K562 (cell line): ENCODE measurements around the gene DLGAP1. TPM values are rescaled to one million over a fixed set of nuclear protein-coding genes. Genes with fewer than 3 reads are reported as not detected.
A peak's percentile ranks its signal among the peaks of the same experiment; 100 is the strongest.
"Not testable (repeated sequence)": the region's sequence is repeated elsewhere in the genome, so short reads cannot be mapped to it uniquely, and the experiment has no call there.

Source experiments
- ATAC-seq: fragments of 200-7000 bp; cut with Tn5 transposase; 3 replicates; pipeline ENCODE4 v1.9.1; 2020; ENCODE audit warnings: moderate library complexity
- BruUV-seq: library from RNA; stranded (reverse); fragments of 400-500 nt; replicated peaks from 2 replicates; lab custom pipeline; 2021; lab: Mats Ljungman, UMichigan
- CTCF ChIA-PET: fragments of 300-600 bp; formaldehyde crosslinking; extraction: SDS; loops from one replicate; lab custom pipeline; 2021; ENCODE audit warnings: low intra/inter-chr PET ratio; lab: Yijun Ruan, JAX
- POLR2A ChIA-PET: fragments of 300-600, 350-650 bp; sonication (Branson Sonifier 250); formaldehyde crosslinking; extraction: SDS; loops from one replicate; lab custom pipeline; 2021; ENCODE audit warnings: antibody characterized with exemption, inconsistent platforms; lab: Yijun Ruan, JAX
- DNase-seq, 4 experiments: peaks; one replicate each; pipeline versions ENCODE4 v3.0.0 to v3.0.0-alpha.2; 2011 to 2018; ENCODE audit warnings: low spot score in 3 of 4, mixed read lengths in 3 of 4; ENCODE audit errors: extremely low read depth in 1 of 4
- FAIRE-seq: peaks from 2 replicates; lab custom pipeline; 2011; peaks lifted over from hg19 to GRCh38; lab: Jason Lieb, UNC
- H2AFZ ChIP-seq: 2 replicates; pipeline ENCODE4 v1.6.0; 2011; ENCODE audit warnings: low read depth, low read length, control low read depth, inconsistent platforms
- H3K27ac ChIP-seq: fragments of 200-600 bp; 3 replicates; pipeline ENCODE4 v1.8.0; 2011; ENCODE audit warnings: low read depth, mild to moderate bottlenecking, control low read depth, inconsistent platforms, low read length, moderate library complexity, mixed read lengths; ENCODE audit errors: extremely low read depth
- H3K27me3 ChIP-seq, 2 experiments: fragments of 300-600 bp in 1 of 2; 2 replicates in 1 of 2; 3 replicates in 1 of 2; pipeline versions ENCODE4 v1.6.0 to v1.8.0; 2011; ENCODE audit warnings: inconsistent platforms in 2 of 2, low read length in 2 of 2, mild to moderate bottlenecking in 1 of 2, mixed read lengths in 1 of 2, moderate library complexity in 1 of 2; ENCODE audit not compliant: control insufficient read depth in 2 of 2, insufficient read depth in 2 of 2
- H3K36me3 ChIP-seq: fragments of 300-600 bp; 3 replicates; pipeline ENCODE4 v1.8.0; 2011; ENCODE audit warnings: mild to moderate bottlenecking, low read length, inconsistent platforms; ENCODE audit not compliant: control insufficient read depth, insufficient read depth
- H3K4me1 ChIP-seq, 2 experiments: fragments of 200-600 bp in 1 of 2; replicated peaks in 1 of 2; 2 replicates in 1 of 2; 3 replicates in 1 of 2; pipeline versions ENCODE4 v1.5.1 to v1.8.0; 2011; ENCODE audit warnings: inconsistent platforms in 2 of 2, low read length in 2 of 2, mild to moderate bottlenecking in 1 of 2, mixed read lengths in 1 of 2, moderate library complexity in 1 of 2; ENCODE audit not compliant: control insufficient read depth in 2 of 2, insufficient read depth in 2 of 2
- H3K4me2 ChIP-seq: 2 replicates; pipeline ENCODE4 v1.6.1; 2011; ENCODE audit warnings: low read length, control low read depth, inconsistent platforms, mixed read lengths; ENCODE audit not compliant: insufficient read depth
- H3K4me3 ChIP-seq: fragments of 200-600 bp; sonication (generic), shearing (Covaris generic); 2 replicates; pipeline ENCODE4 v1.5.1; 2016; ENCODE audit warnings: control low read depth, inconsistent platforms
- H3K79me2 ChIP-seq: fragments of 200-600 bp; 3 replicates; pipeline ENCODE4 v1.8.0; 2011; ENCODE audit warnings: low read length, inconsistent platforms; ENCODE audit not compliant: control insufficient read depth, insufficient read depth
- H3K9ac ChIP-seq, 2 experiments: 2 replicates each; pipeline versions ENCODE4 v1.6.0 to v1.6.1; 2011; ENCODE audit warnings: low read depth in 2 of 2, low read length in 2 of 2, control low read depth in 1 of 2, inconsistent platforms in 1 of 2, mild to moderate bottlenecking in 1 of 2, mixed read lengths in 1 of 2; ENCODE audit not compliant: insufficient read depth in 1 of 2
- H3K9me1 ChIP-seq: one replicate; pipeline ENCODE4 v1.6.0; 2011; ENCODE audit warnings: inconsistent platforms, mild to moderate bottlenecking, low read length, moderate library complexity; ENCODE audit not compliant: control insufficient read depth, insufficient read depth
- H3K9me3 ChIP-seq: replicated peaks from 2 replicates; pipeline ENCODE4 v1.5.1; 2011; ENCODE audit warnings: low read depth, low read length, inconsistent platforms; ENCODE audit not compliant: control insufficient read depth, insufficient read depth
- H4K20me1 ChIP-seq: replicated peaks from 2 replicates; pipeline ENCODE4 v1.6.1; 2011; ENCODE audit warnings: low read length, inconsistent platforms, mixed read lengths; ENCODE audit not compliant: control insufficient read depth, insufficient read depth
- CREB3 ChIP-seq: fragments of 450-650 bp; conservative IDR thresholded peaks from 2 replicates; pipeline ENCODE4 v1.6.1; 2016; ENCODE audit warnings: missing genetic modification characterization, low read depth, mild to moderate bottlenecking, missing compliant biosample characterization, moderate library complexity
- CTBP1 ChIP-seq: fragments of 450-650 bp; IDR thresholded peaks from 2 replicates; pipeline ENCODE4 v1.6.1; 2016; ENCODE audit warnings: borderline replicate concordance
- ESRRA ChIP-seq: fragments of 450-650 bp; IDR thresholded peaks from 2 replicates; pipeline ENCODE4 v1.6.1; 2014; ENCODE audit warnings: low read depth, mild to moderate bottlenecking, moderate library complexity, borderline replicate concordance
- FOXA3 ChIP-seq, 2 experiments: fragments of 450-650 bp in 1 of 2; sonication (generic) in 1 of 2; formaldehyde crosslinking; IDR thresholded peaks in 1 of 2; conservative IDR thresholded peaks in 1 of 2; 2 replicates each; pipeline versions ENCODE4 v1.4.0 to v1.8.0; 2020 to 2022; ENCODE audit warnings: mild to moderate bottlenecking in 2 of 2, missing genetic modification reagents in 1 of 2
- FOXK1 ChIP-seq: sonication (generic); formaldehyde crosslinking; IDR thresholded peaks from 2 replicates; pipeline ENCODE4 v1.8.0; 2022; ENCODE audit warnings: missing genetic modification reagents, mild to moderate bottlenecking, borderline replicate concordance
- KDM5B ChIP-seq: fragments of 200-600 bp; sonication (generic); IDR thresholded peaks from 2 replicates; pipeline ENCODE4 v1.6.1; 2012; ENCODE audit warnings: low read depth, mild to moderate bottlenecking, moderate library complexity, low read length, control low read depth, inconsistent platforms; ENCODE audit not compliant: insufficient replicate concordance
- L3MBTL2 ChIP-seq: fragments of 450-650 bp; IDR thresholded peaks from 2 replicates; pipeline ENCODE4 v1.6.1; 2016; ENCODE audit warnings: mild to moderate bottlenecking, moderate library complexity
- MNT ChIP-seq, 2 experiments: fragments of 450-650 bp; conservative IDR thresholded peaks; 2 replicates each; pipeline ENCODE4 v1.6.1; 2017; ENCODE audit warnings: mild to moderate bottlenecking in 2 of 2, moderate library complexity in 2 of 2
- MTA3 ChIP-seq: fragments of 450-650 bp; formaldehyde crosslinking; IDR thresholded peaks from 2 replicates; pipeline ENCODE4 v1.6.1; 2017; ENCODE audit warnings: mild to moderate bottlenecking, borderline replicate concordance
- PHF8 ChIP-seq: fragments of 200-600 bp; sonication (generic); IDR thresholded peaks from 2 replicates; pipeline ENCODE4 v1.6.1; 2012; ENCODE audit warnings: mixed run types, mild to moderate bottlenecking, inconsistent platforms, low read length, moderate library complexity, borderline replicate concordance
- SPI1 ChIP-seq: IDR thresholded peaks from 2 replicates; pipeline ENCODE4 v1.6.1; 2011; ENCODE audit warnings: low read depth, low read length, control low read depth, borderline replicate concordance
- ZBTB9 ChIP-seq: fragments of 450-650 bp; formaldehyde crosslinking; IDR thresholded peaks from 2 replicates; pipeline ENCODE4 v1.4.0; 2020; ENCODE audit warnings: mild to moderate bottlenecking, moderate library complexity
- ZNF121 ChIP-seq: sonication (generic); formaldehyde crosslinking; conservative IDR thresholded peaks from 2 replicates; pipeline ENCODE4 v1.8.0; 2022; ENCODE audit warnings: missing genetic modification reagents
- ZNF232 ChIP-seq: sonication (generic); formaldehyde crosslinking; IDR thresholded peaks from 2 replicates; pipeline ENCODE4 v1.8.0; 2022; ENCODE audit warnings: mild to moderate bottlenecking, missing genetic modification reagents
- ZNF766 ChIP-seq: fragments of 200-800 bp; sonication (Bioruptor generic); conservative IDR thresholded peaks from 2 replicates; pipeline ENCODE4 v1.6.1; 2016; ENCODE audit warnings: missing genetic modification characterization, missing compliant biosample characterization
- WGBS: fragments of 100-300 bp; shearing (Covaris generic); methylation state at CpG from one replicate; pipeline ENCODE4 v1.1.6; 2016; ENCODE audit warnings: low coverage, mixed read lengths; ENCODE audit not compliant: insufficient coverage; ENCODE audit errors: missing lambda C conversion rate; 5-methylcytosine and 5-hydroxymethylcytosine counted together
- in situ Hi-C: fragments of 300-500 bp; cut with MboI; formaldehyde crosslinking; loops from 4 replicates; pipeline ENCODE4 v1.15.0; 2018; ENCODE audit warnings: inconsistent platforms, mixed read lengths
- intact Hi-C: fragments of 100-400 bp; cut with micrococcal nuclease; formaldehyde crosslinking; loops from 2 replicates; pipeline ENCODE4 v1.14.2; 2022
- polyA plus RNA-seq, 8 experiments: library from polyadenylated mRNA; depleted of rRNA in 4 of 8; stranded (reverse) in 5 of 8; unstranded in 3 of 8; fragments of >200 nt; fragmentation: Nextera tagmentation in 2 of 8; fragmentation: Illumina TruSeq in 1 of 8; extraction: Ambion mirVana in 2 of 8; extraction: Trizol in 1 of 8; gene quantifications; 2 replicates each; pipeline versions ENCODE4 v1.2.1 to v1.2.3, GENCODE V29; 2011 to 2014; ENCODE audit warnings: inconsistent platforms in 1 of 8, missing spikeins in 1 of 8
- total RNA-seq, 7 experiments: library from RNA; depleted of rRNA in 6 of 7; stranded (reverse); fragments of >200 nt in 6 of 7; fragmentation: Illumina TruSeq in 2 of 7; extraction: Trizol in 2 of 7; gene quantifications; 2 replicates each; pipeline versions ENCODE4 v1.2.1 to v1.2.3, GENCODE V29; 2011 to 2021; ENCODE audit warnings: low replicate concordance in 1 of 7

The DLGAP1 gene
- total and polyA plus RNA-seq, 9 of the 15 experiments (the other 6 are each of a cell fraction or from before 2014, with no cell fraction given), result 0.04 to 0.22 (median 0.08) TPM

- ChIA-PET POLR2A (interaction anchor here (0.6 to 2.8 kb wide), 8 partner anchors 7 to 1699 kb away, joined by 3 to 12 read pairs (median 3); no protein-coding TSS in a partner anchor), CTCF (interaction anchor here (0.6 kb wide), 1 partner anchor 449 kb away, joined by 7 read pairs; no protein-coding TSS in a partner anchor)
- WGBS, result 21% methylated on average over 16 of the region's 16 CpGs
- H3K9me1 ChIP-seq, intact Hi-C loops, in situ Hi-C loops, H3K4me3 ChIP-seq, FAIRE-seq, H3K79me2 ChIP-seq, BruUV-seq, H3K27me3 ChIP-seq, H3K36me3 ChIP-seq, H3K9me3 ChIP-seq, H4K20me1 ChIP-seq: not testable (repeated sequence)
- ATAC-seq, result peak; percentile 80
- Histone ChIP-seq H3K27ac (peak overlapping the region; percentile 60; the same call in 2 of the 3 replicates), H3K4me1 (peaks cover 12 to 20% of the 10 kb centered on the region in 2 experiments; a peak in 3 of 5 replicates), H3K4me2 (peak overlapping the region; percentile 76), H3K9ac (peak overlapping the region; percentile 58 to 81; a peak in 2 of 4 replicates), H2AFZ (peak overlapping the region; percentile 100)
- peak in 1 of 4 experiments; percentile 55 for DNase-seq
- TF ChIP-seq CTBP1, result peak; percentile 37; the same call in 1 of the 2 replicates
- peak; percentile 34; the same call in 1 of the 2 replicates for TF ChIP-seq MTA3
- peak; percentile 30 for TF ChIP-seq KDM5B
- peak; percentile 88; the same call in 1 of the 2 replicates for TF ChIP-seq FOXK1 (CRISPR knock-in tag)
- peak; percentile 39 for TF ChIP-seq L3MBTL2
- TF ChIP-seq ESRRA, result peak; percentile 34; the same call in 1 of the 2 replicates
- TF ChIP-seq MNT (conservative IDR thresholded peaks at IDR 0.05), result peak in 1 of 2 experiments; percentile 59; a peak in 2 of 4 replicates
- peak; percentile 29; the same call in 1 of the 2 replicates for TF ChIP-seq ZNF121 (CRISPR knock-in tag)
- 0 out of 2 replicates have a peak, but pooled peaks have one; percentile 38 for TF ChIP-seq ZBTB9 (CRISPR knock-in tag)
- peak; percentile 97 to 98 for TF ChIP-seq FOXA3 (CRISPR knock-in tag; conservative IDR thresholded peaks at IDR 0.05 in 1 of 2, IDR thresholded peaks at IDR 0.05 in 1 of 2)
- peak; percentile 65; the same call in 1 of the 2 replicates for TF ChIP-seq SPI1
- peak; percentile 36; the same call in 1 of the 2 replicates for TF ChIP-seq PHF8
- 0 out of 2 replicates have a peak, but pooled peaks have one; percentile 4 for TF ChIP-seq ZNF232
- 0 out of 2 replicates have a peak, but pooled peaks have one; percentile 25 for TF ChIP-seq CREB3 (tag)
- TF ChIP-seq ZNF766, result 0 out of 2 replicates have a peak, but pooled peaks have one; percentile 33
Observed at GRCh38 chr18:3699707-3700567, 755.2 kb downstream of the DLGAP1 start.
